NCI-H1694 treated with DMSO at 0.1 percent for 48 hours (cell line): ENCODE measurements around the gene RNF17.
"Not testable (repeated sequence)": the region's sequence is repeated elsewhere in the genome, so short reads cannot be mapped to it uniquely, and the experiment has no call there.

Source experiments
- DNase-seq: peaks from one replicate; lab custom pipeline; 2025; lab: John Stamatoyannopoulos, UW

RNF17 gene

GRCh38 chr13:24763596-24764275 is at the start of gene RNF17:
TSS of gene RNF17 (plus strand) at chr13:24764169. CDS start at chr13:24764204, 35 bp downstream.
- DNase-seq, result no peak

- no peak for DNase-seq
These were observed 48.0 kb upstream of the RNF17 start for GRCh38 chr13:24716011-24716410.

GRCh38 chr13:24716446-24716845 is 47.5 kb upstream of the RNF17 start:
- no peak for DNase-seq

GRCh38 chr13:24717217-24717616 is 46.8 kb upstream of the RNF17 start:
- DNase-seq, result no peak

- DNase-seq, result no peak
These were observed 45.6 kb upstream of the RNF17 start for GRCh38 chr13:24718192-24718965.

- no peak for DNase-seq
These were observed 44.8 kb upstream of the RNF17 start for GRCh38 chr13:24719139-24719538.

- no peak for DNase-seq
These were observed 40.8 kb upstream of the RNF17 start for GRCh38 chr13:24723206-24723605.

- DNase-seq, result no peak
These were observed 39.3 kb upstream of the RNF17 start for GRCh38 chr13:24724714-24725113.

GRCh38 chr13:24725379-24725778 is 38.6 kb upstream of the RNF17 start:
- DNase-seq, result no peak

- peak; percentile 64 for DNase-seq
These were observed 36.0 kb upstream of the RNF17 start for GRCh38 chr13:24727731-24728601.

GRCh38 chr13:24730873-24731567 is 32.9 kb upstream of the RNF17 start:
- DNase-seq, result not testable (repeated sequence)

GRCh38 chr13:24734950-24735349 is 29.0 kb upstream of the RNF17 start:
- no peak for DNase-seq

- no peak for DNase-seq
These were observed 26.9 kb upstream of the RNF17 start for GRCh38 chr13:24737042-24737441.

GRCh38 chr13:24738366-24738847 is 25.6 kb upstream of the RNF17 start:
- no peak for DNase-seq

GRCh38 chr13:24740014-24740890 is 23.7 kb upstream of the RNF17 start:
- no peak for DNase-seq

GRCh38 chr13:24741016-24741662 is 22.8 kb upstream of the RNF17 start:
- no peak for DNase-seq

GRCh38 chr13:24741791-24742190 is 22.2 kb upstream of the RNF17 start:
- DNase-seq, result no peak

- DNase-seq, result no peak
These were observed 21.7 kb upstream of the RNF17 start for GRCh38 chr13:24742294-24742693.

- no peak for DNase-seq
These were observed 21.0 kb upstream of the RNF17 start for GRCh38 chr13:24742977-24743376.

GRCh38 chr13:24744247-24744646 is 19.7 kb upstream of the RNF17 start:
- no peak for DNase-seq
